GM21717 (cell line): Measurements from ENCODE around the gene SYTL3.
A peak's percentile ranks its signal among the peaks of the same experiment; 100 is the strongest.

Experiments used
- ATAC-seq: cut with Tn5 transposase; IDR thresholded peaks from one replicate; pipeline ENCODE4 v1.9.1; 2021; ENCODE audit warnings: mild to moderate bottlenecking, moderate library complexity; ENCODE audit not compliant: unreplicated experiment

The SYTL3 gene

DNA sequence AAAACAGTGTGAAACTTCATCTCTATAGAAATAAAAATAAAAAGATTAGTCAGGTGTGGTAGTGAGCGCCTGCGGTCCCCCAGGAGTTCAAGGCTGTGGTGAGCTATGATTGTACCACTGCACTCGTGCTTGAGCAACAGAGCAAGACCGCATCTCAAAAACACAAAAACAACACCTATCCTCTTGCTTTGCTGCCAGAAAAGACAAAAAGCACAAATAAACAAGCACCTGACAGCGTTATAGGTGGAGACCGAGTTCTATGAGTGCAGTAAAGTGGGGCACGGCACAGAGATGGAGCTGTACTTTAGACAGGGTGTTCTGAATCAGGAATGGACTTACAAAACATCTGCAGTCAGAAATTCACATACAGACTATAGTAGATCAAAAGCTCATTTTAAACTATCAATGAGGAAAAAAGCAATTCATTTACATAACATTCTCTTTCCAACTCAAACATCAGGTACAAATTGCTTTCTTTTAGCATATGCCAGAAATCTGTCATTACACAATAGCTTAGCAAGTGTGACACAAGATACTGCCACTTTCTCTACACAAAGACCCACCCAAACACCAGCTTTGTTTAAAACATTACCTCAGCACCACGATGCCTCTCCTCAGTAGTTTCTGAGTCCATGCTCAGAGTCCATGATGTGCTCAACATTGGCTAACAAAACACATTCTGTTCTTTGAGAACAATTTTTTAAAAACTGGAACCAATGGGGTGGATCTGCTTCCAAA, 159.3 kb downstream of the SYTL3 start:
- peak; percentile 48 for ATAC-seq

DNA sequence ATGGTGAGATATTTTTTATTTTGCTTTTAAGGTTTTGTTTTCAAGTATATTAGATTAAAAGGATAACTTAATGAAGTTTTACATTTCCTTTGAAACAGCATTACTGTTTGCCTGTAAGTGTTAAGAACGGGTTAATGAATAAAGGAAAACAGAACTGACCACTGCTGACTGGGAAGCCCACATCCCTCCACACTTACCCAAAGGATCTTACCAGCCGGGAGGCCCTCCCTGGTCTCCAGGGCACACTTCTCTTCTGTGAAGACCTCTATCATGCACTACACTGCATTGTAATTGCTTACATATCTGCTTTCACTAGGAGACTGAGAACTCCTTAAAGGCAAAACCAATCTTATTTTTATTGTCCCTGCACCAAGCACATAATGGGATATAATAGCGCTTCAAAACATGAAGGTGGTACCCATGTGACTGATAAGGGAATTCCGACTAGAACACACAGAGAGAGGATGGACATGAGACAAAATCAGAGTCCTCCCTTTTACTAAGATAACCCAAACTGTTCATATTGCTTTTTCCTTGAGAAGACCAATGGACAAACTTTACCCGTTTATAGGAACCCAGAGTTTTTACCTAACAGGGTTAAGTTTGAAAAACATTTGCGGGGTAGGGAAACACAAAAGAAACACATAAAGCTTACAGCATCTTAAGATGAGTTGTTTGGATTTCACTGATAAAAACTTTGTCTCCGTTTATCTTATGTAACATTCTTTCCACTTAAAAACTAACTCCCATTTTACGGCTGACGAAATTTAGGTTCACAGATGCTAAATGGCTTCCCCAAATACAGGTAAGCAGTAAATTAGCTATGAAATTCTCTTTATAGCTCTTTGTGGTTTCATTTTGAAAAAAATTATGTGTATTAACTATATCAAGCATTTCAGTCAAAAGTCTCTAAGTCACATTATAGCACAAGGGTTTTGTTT, 160.6 kb downstream of the SYTL3 start:
- ATAC-seq: no peak

DNA sequence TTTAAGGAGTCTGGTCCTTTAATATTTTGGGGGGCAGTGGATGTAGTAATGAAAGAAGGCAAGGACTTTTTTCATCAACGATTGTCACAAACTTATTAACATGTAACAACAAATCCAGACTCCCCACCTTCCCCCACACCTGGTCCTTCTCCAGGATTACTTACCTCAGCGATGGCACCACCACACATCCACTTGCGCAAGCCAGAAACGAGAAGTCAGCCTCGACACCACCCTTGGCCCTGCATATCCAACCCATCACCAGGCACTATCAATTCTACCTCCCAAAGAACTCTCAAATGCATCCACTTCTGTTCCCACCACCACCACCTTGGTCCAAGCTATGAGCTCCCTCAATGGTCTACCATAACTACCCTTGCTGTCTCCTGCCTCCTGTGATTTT, 162.8 kb downstream of the SYTL3 start:
- ATAC-seq: no peak

DNA sequence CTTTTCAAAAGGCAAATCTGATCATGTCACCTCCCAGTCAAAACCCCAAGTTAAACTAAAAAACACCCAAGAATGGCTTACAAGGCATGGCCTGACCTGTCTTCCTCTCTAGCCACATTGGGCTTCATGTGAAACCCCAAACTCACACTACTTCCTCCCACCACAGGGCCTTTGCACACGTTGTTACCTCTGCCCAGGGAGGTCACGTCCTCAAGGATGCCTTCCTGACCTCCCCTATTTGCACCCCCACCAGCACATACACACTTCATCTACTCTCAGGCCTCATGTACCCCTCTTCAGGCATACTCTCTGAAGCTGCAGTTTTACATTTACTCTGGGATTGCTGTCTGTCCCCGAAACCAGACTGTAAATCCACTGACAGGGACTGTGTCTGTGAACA, 163.2 kb downstream of the SYTL3 start:
- no peak for ATAC-seq
